Stimulated activated CD4-positive, alpha-beta T cell treated with anti-CD3 and anti-CD28 coated beads, TNF-alpha, amount 100 ng/mL, for 1 hour (primary cell): ENCODE measurements around the gene ALPK3.

Source experiments
- DNase-seq, 3 donors: peaks; one replicate each; pipeline ENCODE4 v3.0.0-alpha.2; 2020; ENCODE audit warnings: low read depth in 3 of 3, low spot score in 1 of 3

Gene ALPK3

DNA sequence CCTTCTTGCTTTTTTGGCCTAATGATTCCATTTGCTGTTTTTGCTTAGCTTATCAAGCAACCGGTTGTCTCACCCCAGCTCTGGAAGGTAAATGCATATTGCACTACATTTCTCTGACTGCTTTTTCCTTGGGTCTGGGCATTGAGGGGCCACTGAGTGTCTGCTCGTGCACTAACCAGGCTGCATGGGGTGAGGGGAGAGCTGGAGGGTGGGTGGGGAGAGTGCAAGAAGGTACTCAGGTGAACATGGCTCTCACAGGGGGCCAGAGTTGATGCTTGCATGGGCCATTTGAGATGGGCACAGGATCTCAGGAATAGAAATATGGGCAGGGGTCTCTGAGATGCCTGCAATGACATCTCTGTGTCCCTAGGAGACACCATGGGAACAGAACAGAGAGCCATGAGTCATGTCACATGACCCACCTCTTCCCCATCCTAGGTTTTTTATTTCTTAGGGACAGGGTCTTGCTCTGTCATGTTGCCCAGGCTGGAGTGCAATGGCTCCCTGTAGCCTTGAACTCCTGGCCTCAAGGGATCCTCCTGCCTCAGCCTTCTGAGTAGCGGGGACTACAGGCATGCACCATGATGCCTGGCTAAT, 6.2 kb downstream of the ALPK3 start:
- DNase-seq, result no peak

DNA sequence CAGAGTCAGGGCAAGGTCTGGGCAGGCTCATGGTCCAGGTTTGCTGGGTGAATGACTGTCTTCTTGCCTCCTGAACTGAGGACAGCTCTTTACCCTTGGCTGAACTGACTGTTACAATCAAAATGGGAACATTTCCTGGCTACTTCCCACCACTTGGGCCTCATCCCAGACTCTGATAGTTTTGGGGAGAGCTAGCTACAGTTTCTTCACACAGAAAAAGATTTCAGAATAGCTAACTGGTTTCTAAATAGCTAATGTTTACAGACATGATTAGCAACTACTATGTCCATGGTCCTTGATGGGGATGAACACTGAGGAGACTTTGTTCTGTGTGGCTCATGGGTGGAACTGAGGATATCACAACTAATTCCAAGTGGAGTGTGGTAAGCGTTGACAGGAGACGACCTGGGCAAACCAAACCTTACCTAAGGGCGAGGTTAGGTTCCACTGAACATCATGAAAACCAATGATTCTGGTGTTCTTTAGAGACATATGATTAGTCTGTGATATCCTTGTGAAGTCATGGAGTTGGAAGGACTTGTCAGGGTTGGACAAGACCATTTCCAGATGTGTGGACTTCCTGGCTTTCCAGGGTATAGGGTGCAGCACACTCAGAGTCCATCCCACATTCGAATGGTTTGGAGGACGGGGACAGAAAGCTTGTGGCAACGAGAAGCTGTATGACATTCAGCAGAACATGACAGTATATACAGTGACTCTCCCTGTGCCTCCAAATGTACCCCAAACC, 7.3 kb downstream of the ALPK3 start:
- DNase-seq, result no peak

DNA sequence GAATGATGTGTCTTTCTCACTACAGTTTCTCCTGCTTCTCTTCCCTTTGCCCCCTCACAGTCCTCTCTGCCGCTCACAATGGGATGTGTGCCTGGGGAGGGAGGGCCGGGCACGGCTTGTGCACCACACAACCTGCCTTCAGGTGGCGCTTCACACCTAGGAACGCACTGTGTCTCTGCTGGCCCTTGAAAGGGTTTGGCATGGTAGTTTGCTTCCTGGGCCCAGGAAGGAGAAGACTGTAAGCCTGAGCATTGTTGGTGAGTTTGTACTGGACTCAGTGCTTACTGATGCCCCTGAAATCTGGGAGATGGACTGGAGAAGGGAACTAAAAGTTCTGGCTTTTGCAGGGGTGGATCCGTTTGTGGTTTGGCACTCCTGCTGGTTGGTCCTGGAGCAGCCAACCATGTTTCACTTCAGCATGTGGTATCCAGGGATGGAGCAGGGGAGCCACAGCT, 9.2 kb downstream of the ALPK3 start:
- no peak for DNase-seq

DNA sequence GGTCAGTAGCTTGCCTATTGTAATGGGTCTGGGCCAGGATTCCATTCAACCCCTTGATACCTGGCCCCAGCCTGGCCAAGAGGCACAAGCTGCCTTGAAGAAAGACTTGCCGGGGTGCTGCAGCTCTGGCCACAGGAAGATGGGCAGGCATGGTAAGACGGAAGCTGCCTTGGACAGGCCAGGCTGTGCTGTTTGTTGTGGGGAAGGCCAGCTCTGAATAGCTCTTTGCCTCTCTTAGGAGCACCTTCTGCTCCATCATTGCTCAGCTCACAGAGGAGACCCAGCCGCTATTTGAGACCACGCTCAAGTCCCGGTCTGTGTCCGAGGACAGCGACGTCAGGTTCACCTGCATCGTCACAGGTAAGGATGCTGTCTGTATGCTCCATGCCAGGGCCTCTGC, 10.1 kb downstream of the ALPK3 start:
- no peak for DNase-seq

DNA sequence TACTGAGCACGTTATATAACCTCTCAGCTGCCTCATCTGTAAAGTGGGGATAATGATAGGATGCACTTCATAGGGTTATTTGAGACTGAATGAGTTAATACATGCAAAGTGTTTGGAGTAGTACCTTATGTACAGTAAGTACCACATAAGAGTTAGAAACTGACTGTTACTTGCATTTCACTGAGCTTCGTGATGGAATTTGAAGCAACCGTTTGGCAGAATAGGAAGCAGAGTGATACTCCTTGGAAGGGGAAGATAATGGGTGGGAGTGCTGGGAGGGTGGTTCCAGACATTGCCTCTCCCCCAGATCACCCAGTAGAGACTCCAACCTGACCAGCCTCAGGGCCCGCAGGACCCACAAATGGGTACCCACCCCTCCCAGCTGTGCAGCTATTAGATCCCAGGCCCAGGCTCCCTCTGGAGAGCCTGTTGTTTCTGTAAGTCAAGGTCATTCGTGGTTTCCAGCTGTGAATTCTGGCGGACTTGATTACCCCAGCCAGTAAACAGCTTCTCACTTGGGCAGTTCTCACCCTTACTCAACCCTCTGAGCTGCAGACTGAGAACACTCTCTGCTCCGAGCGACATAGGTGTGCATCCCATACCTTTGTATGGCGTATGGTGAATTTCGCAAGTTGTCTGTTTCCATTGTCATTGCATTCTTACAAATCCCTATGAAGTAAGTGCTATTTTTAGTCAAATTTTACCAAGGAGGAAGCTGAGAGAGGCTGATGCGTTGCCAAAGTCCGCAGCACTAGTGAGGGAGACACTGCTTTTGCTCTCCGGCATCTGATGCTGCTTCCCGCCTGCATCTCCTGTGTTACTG, 11.1 kb downstream of the ALPK3 start:
- DNase-seq, result no peak

DNA sequence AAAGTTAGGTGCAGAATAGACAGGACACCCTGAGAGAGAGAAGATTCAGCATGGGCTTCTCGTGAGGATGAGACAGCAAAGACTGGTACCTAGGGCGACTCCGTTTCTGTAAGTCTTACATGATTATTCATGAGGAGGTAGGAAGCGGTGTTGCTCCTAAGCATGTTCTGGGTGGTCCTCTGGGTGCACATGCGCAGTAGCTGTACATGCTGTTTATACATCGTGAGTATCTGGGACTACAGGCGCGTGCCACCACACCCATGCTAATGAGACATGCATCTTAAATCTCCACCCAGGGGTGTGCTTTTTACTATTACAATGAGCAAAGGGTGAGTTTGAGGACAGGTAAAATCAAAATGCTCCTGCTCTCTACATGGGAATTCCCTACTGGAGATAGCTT, 12.3 kb downstream of the ALPK3 start:
- no peak for DNase-seq

DNA sequence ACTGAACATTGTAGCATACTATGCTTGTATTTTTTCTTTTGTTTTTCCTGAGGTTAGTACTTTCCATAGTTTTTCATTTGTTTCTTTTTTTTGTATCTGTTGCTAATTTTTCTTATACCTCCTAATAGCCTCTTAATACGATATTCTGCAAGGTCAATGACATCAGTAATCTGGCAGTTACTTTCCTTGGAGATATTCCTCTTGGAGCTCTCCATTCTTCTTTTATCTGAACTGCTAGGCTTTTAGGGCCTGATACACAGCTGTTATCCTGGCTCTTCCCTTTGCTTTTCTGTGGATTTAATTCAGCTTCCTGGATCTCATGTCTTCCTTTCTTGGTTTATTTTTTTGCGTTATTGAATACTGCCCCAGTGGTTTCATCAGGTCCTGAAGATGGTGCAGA, 12.9 kb downstream of the ALPK3 start:
- DNase-seq, result no peak

DNA sequence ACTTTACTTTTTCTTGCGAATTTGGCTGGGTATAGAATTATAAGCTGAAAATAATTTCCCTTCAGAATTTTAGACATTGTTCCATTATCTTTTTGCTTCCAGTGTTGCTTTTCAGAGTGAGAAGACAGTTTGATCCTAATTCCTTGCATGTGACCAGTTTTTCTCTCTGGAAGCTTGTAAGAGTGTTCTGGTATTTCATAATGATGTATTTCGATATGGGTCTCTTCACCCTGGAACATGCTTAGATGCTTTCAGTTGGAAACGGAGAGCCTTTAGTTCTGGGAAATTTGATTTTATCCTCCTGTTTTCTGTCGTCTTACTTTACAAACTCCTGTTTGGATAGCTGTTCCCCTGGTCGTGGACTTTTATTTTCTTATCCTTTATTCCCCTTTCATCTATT, 13.9 kb downstream of the ALPK3 start:
- no peak for DNase-seq

DNA sequence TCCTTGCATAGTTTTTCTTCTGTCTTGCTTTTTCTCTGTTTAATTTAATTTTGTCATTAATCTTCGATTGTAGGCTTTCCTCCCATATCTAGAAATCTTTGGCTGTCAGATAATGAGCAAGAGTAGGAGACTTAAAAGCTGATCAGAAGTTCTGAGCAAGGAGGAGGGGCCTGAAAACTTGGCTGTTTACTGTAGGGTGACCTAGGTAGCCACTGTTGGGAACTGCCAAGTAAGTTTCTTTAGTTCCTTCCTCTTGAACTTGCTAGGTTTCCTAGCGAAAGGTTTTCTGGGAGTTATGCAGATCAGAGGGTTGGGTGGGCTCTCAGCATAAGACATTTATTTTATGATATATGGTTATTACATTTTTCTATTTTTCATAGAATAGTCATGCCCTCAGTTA, 14.5 kb downstream of the ALPK3 start:
- DNase-seq, result no peak

DNA sequence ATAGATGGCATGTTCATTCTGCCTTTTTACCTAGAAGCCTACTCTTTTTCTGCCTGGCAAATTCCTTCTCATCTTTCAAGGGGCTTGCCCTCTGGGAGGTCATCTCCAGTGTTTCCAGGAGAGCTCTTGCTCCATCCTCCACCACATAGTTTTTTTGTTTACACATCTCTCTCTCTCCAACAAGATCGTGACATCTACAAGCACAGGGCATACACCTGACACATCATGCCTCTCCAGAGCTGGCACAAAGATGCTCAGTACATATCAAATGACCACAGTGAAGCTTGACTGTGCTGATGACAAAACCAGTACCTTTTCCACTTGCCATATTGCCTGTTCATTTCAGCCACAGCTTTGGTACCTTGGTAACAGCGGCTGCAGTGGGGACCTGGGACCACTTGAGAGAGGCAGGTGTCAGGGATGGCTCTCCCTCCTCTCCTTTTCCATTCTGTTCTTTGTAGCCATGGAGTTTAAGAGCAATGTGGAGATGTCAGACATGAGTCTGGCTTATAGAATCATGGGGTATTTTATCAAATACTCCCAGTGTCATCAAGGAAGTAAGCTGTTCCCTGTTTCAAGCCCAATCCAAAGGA, 15.4 kb downstream of the ALPK3 start:
- no peak for DNase-seq

DNA sequence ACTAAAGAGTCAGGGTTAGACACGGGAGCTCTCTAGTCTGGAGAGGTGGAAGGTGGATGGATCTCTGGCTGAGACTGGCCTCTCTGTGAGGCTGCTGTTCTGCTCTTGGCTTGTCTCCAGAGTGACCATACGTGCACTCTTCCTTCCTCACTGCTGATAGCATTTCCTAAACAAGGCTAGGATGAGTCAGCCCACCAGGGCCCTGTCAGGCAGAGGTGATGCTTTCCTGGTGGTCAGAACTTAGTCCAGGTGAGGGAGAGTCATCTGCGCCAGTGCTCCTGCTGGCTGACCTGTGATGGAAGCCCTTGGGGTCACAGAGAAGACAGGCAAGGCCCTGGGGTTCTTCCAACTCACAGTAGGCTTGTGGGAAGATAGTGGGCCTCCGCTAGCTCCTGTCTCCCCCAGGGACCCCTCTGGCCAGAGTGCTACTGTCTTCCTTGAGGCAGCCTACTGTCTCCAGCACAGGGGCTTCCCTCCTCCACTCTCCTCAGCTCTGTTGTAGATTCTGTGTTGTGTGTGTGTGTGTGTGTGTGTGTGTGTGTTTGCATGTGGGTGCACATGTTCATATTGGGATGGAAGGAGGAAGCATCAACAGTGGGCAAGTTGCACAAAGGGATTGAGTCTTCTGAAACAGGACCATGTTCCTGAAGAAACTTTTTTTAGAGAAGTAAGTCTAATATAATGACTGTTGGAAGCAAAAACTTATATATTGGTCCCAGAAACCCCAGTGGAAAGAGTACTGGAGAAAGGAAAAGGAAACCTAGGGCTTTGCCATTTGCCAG, 16.5 kb downstream of the ALPK3 start:
- no peak for DNase-seq

DNA sequence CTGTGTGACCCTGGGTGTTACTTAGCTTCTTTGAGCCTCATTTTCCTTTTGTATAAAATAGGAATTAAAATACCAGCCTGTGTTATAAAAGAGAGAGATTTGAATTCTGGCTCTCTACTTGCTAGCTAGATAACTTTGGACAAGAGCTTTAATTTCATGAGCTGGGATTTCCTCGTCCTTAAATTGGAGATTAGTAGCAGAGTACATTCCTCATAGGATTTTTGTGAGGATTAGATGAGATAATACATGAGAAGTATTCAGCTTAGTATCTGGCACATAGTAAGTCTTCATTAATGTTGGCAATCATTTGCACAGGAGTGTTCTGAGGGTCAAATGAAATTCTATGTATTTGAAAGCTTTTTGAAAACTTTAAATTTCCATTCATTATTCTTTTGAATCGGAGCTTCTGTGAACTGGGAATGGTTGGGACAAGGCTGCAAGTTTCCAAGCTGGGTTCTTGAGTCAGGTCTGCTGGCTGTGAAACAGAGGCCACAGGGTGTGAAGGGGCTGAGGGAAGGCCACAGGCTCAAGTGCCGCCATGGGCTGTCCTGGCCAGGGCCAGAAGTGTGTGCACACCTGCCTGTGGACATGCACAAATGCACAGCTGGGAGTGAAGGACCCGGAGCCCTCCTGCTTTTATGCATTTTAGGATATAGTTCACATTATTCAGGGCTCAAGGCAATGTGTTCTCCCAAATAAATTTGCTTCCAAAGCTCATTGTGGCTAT, 17.2 kb downstream of the ALPK3 start:
- DNase-seq, result no peak

DNA sequence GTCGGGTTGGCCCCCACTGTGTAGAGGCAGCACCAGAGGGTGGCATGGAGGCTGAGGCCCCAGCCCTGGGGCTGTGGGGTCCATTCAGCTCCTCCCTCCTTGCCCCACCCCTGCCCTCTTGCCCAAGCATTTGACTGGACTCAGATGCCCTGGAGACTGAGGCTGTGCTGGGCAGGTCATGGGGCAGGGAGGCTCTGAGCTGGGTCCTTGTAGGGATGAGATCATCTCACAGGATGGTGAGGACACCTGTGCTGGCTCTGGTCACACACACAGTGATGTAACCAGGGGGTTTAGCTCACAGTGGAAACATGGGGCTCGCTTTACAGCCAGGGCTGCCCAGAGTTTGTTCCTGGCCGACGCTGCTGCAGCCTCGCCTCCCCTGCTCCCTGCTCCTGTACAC, 17.8 kb downstream of the ALPK3 start:
- DNase-seq, result no peak

DNA sequence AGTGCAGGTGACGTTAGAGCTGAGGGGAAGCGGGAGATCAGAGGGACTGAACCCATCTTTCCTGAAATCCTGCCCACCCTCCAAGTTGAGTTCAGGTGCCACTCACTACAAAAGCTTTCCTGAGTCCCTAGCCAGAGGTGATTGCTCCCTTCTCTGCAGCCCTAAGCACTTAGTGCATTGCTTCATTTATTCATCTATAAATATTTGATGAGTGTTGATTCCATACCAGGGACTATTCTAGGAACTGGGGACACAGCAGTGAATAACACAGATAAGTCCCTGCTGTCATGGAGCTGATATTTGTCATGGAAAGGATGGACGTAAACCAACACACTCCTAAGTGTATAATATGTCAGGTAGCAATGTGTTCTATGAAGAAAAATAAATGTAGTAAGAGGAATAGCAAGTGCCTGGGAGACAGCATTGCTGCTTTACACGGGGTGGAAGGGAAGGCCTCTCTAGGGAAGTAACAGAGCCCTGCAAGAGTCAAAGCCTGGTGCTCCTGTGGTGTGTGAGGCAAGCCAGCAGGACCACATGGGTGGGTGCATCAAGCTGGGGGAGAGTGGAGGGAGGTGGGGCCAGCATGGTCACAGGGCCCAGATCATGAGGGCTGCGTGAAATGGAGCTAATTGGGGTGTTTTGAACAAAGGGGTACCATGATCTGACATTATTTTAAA, 18.6 kb downstream of the ALPK3 start:
- DNase-seq, result no peak

DNA sequence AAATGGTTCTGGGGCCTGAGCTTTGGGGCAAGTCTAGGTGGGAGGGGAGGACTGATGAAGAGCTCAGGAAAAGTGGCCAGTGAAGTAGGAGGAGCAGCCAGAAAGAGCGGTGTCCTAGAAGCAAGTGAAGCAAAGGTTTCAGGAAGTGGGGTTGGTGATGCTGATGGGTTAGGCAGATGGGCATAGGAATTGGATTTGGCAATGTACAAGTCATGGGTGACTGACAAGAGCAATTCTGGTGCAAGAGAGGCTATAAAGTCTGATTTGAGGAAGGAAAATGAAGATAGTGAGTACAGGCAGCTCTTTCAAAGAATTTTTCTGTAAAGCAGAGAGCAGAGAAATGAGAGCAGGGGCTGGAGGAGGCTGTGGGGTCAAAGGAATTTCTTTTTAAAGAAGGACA, 19.7 kb downstream of the ALPK3 start:
- no peak for DNase-seq

DNA sequence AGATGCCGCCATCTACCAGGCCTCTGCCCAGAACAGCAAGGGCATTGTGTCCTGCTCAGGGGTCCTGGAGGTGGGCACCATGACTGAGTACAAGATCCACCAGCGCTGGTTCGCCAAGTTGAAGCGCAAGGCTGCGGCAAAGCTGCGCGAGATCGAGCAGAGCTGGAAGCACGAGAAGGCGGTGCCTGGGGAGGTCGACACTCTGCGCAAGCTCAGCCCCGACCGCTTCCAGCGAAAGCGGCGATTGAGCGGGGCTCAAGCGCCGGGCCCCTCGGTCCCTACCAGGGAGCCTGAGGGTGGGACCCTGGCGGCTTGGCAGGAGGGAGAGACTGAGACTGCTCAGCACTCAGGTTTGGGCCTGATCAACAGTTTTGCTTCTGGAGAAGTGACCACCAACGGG, 22.6 kb downstream of the ALPK3 start:
- DNase-seq, result no peak

DNA sequence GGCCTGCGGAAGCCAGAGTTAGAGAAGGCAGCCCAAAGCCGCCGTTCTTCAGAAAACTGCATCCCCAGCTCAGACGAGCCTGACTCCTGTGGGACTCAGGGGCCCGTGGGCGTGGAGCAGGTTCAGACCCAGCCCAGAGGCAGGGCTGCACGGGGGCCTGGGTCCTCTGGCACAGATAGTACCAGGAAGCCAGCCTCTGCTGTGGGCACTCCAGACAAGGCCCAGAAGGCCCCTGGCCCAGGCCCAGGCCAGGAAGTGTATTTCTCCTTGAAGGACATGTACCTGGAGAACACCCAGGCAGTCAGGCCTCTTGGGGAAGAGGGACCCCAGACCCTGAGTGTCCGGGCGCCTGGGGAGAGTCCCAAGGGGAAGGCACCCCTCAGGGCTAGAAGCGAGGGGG, 23.1 kb downstream of the ALPK3 start:
- no peak for DNase-seq

DNA sequence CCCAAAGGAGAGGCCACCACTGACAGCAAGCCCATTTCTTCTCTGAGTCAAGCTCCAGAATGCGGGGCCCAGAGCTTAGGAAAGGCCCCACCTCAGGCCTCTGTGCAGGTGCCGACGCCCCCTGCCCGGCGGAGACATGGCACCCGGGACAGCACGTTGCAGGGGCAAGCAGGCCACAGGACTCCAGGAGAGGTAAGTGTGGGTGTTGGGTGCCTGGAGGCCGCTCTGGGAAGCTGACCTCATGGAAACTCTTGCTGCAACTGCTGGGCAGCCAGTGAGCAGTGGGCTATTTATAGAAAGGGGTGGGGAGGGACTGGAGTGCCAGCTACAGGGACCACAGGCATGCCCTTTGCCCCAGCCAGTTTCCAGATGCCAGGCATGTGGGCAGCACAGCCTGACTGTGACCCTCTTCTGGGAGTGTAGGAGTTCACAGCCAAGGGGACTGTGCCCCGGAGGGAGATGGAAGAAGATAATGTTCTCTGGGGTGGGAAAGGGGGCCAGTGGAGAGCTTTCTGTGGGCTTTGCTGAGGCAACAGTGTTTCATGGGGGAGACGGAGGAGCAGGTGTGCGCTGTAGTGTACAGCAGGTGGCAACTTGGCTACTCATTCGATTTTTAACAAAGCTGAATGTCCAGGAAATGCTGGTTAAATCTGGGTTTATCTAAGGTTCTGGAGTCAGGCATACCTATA, 23.7 kb downstream of the ALPK3 start:
- no peak for DNase-seq

DNA sequence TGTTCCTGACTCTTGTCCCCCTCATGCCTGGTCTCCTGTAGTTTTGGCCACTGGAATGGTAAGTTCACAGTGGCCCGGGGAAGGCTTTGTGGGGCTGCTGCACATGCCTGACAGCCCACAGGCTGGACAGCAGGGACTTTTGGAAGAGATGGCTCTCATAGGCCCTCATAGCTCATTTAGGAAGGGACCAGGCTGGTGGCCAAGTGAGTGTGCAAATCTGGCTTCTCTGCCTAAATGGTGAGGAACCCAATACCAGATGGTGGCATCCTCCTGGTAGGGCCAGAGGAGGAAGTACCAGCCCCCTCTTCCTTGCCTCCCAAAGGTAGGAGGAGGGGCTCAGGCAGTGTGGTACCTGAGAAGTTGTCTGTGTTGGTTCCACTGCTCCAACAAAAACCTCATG, 25.6 kb downstream of the ALPK3 start:
- no peak for DNase-seq
